Right atrium auricular region (tissue), 2 donors: ENCODE data around the gene PRR11. TPM values are rescaled to one million over a fixed set of nuclear protein-coding genes. Genes with fewer than 3 reads are reported as not detected.

Source experiments
- DNase-seq: peaks from one replicate; pipeline ENCODE4 v3.0.0-alpha.2; 2019; ENCODE audit warnings: low spot score
- H3K27ac ChIP-seq, 2 donors: fragments of 200-600 bp; sonication (generic); 1 replicate in 1 of 2; 2 replicates in 1 of 2; pipeline ENCODE4 v1.5.1; 2016 to 2019
- H3K27me3 ChIP-seq, 2 donors: fragments of 200-600 bp; sonication (generic); one replicate each; pipeline versions ENCODE4 v1.5.1 to v1.6.0; 2017 to 2019
- H3K36me3 ChIP-seq: fragments of 200-600 bp; sonication (generic); one replicate; pipeline ENCODE4 v1.5.1; 2016
- H3K4me1 ChIP-seq, 2 donors: fragments of 200-600 bp; sonication (generic); one replicate each; pipeline versions ENCODE4 v1.5.1 to v1.6.0; 2017 to 2019
- H3K4me3 ChIP-seq, 2 donors: fragments of 200-600 bp; sonication (generic); 1 replicate in 1 of 2; 2 replicates in 1 of 2; pipeline ENCODE4 v1.5.1; 2017 to 2019; ENCODE audit warnings: mild to moderate bottlenecking in 1 of 2, moderate library complexity in 1 of 2
- H3K9me3 ChIP-seq, 2 donors: fragments of 200-600 bp; sonication (generic); one replicate each; pipeline ENCODE4 v1.5.1; 2019
- CTCF ChIP-seq, 2 donors: fragments of 200-600 bp; sonication (generic); IDR thresholded peaks; one replicate each; pipeline ENCODE4 v1.5.1; 2019; ENCODE audit warnings: antibody characterized with exemption in 2 of 2
- total RNA-seq, 2 donors: library from RNA; depleted of rRNA; stranded (reverse); fragments of >200 nt; gene quantifications; one replicate each; pipeline ENCODE4 v1.1.0, GENCODE V29; 2016

PRR11 gene
- total RNA-seq, 2 donors from 2014 or later = 0.79 to 1.5 TPM

- Histone ChIP-seq H3K9me3 (no peaks in the 10 kb centered on the region), H3K27ac (no peak overlapping the region), H3K36me3 (no peaks in the 10 kb centered on the region), H3K4me3 (no peak overlapping the region), H3K27me3 (no peaks in the 10 kb centered on the region), H3K4me1 (peaks cover 0 to 10% of the 10 kb centered on the region in 2 donors)
- TF ChIP-seq CTCF (IDR thresholded peaks at IDR 0.05) = no peak
- DNase-seq = no peak
These were observed 44.6 kb upstream of the PRR11 start for GRCh38 chr17:59110973-59111372.

GRCh38 chr17:59111539-59111938 lies 44.0 kb upstream of the PRR11 start:
- no peak overlapping the region for H3K4me3 ChIP-seq
- no peaks in the 10 kb centered on the region for H3K27me3 ChIP-seq
- no peak overlapping the region for H3K27ac ChIP-seq
- DNase-seq = no peak
- H3K36me3 ChIP-seq = no peaks in the 10 kb centered on the region
- peaks cover 0 to 10% of the 10 kb centered on the region in 2 donors for H3K4me1 ChIP-seq
- TF ChIP-seq CTCF (IDR thresholded peaks at IDR 0.05) = no peak
- H3K9me3 ChIP-seq = no peaks in the 10 kb centered on the region

GRCh38 chr17:59115474-59115873 lies 40.1 kb upstream of the PRR11 start:
- Histone ChIP-seq H3K27ac (no peak overlapping the region), H3K27me3 (no peaks in the 10 kb centered on the region), H3K9me3 (no peaks in the 10 kb centered on the region), H3K36me3 (no peaks in the 10 kb centered on the region), H3K4me1 (no peaks in the 10 kb centered on the region), H3K4me3 (no peak overlapping the region)
- TF ChIP-seq CTCF (IDR thresholded peaks at IDR 0.05) = no peak
- DNase-seq = no peak

DNA sequence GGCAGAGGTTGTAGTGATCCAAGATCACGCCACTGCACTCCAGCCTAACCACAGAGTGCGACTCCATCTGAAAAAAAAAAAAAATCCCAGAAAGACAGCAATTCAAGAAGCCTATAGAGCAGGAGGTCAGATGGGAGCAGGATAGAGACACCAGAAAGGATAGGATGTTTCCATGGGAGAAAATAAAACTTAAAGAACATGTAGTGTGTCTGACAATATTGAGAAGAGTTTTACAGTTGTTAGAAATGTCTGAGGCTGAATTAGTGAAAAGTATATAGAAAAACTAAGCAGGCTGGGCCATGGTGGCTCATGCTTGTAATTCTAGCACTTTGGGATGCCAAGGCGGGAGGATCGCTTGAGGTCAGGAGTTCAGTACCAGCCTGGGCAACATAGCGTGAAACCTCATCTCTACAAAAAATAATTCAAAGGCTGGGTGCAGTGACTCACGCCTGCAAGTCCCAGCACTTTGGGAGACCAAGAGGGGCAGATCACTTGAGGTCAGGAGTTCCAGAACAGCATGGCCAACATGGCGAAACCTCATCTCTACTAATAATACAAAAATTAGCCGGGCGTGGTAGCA lies 33.6 kb upstream of the PRR11 start:
- no peak for TF ChIP-seq CTCF (IDR thresholded peaks at IDR 0.05)

GRCh38 chr17:59124665-59125064 lies 30.9 kb upstream of the PRR11 start:
- H3K4me3 ChIP-seq = no peak overlapping the region
- peaks cover 3% of the 10 kb centered on the region for H3K36me3 ChIP-seq
- H3K9me3 ChIP-seq = no peaks in the 10 kb centered on the region
- no peak for TF ChIP-seq CTCF (IDR thresholded peaks at IDR 0.05)
- H3K4me1 ChIP-seq = no peaks in the 10 kb centered on the region
- H3K27me3 ChIP-seq = no peaks in the 10 kb centered on the region
- no peak overlapping the region for H3K27ac ChIP-seq
- DNase-seq = no peak

More for the DNA sequence above, 33.6 kb upstream of the PRR11 start:
- Histone ChIP-seq H3K4me1 (no peaks in the 10 kb centered on the region), H3K36me3 (peaks cover 3% of the 10 kb centered on the region), H3K27me3 (no peaks in the 10 kb centered on the region), H3K27ac (no peak overlapping the region), H3K9me3 (no peaks in the 10 kb centered on the region), H3K4me3 (no peak overlapping the region)
- no peak for DNase-seq

DNA sequence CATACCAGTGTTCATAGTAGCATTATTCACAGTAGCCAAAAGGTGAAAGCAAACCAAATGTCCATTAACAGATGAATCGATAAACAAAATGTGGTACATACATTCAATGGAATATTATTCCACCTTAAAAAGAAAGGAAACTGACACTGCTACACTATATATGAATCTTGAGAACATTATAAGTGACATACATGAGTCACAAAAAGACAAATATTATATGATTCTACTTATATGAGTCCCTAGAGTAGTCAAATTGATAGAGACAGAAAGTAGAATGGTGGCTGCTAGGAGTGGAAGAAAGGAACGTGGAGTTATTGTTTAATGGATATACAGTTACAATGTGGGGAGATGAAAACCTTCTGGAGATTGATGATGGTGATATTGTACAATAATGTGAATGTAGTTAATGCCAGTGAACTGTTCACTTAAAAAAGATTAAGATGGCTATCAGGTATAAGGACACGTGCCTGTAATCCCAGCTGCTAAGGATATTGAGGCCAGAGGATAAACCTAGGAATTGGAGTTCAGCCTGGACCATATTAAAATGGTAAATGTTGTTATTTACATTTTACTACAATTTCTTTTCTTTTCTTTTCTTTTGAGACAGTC lies 28.6 kb upstream of the PRR11 start:
- no peak overlapping the region for H3K4me3 ChIP-seq
- H3K27me3 ChIP-seq = no peaks in the 10 kb centered on the region
- TF ChIP-seq CTCF (IDR thresholded peaks at IDR 0.05) = no peak
- no peak overlapping the region for H3K27ac ChIP-seq
- no peak for DNase-seq
- H3K36me3 ChIP-seq = peaks cover 3% of the 10 kb centered on the region
- H3K4me1 ChIP-seq = no peaks in the 10 kb centered on the region
- no peaks in the 10 kb centered on the region for H3K9me3 ChIP-seq
